Progenitor cell of endocrine pancreas (in vitro differentiated cells): Measurements from ENCODE around the gene C1orf21. TPM values are rescaled to one million over a fixed set of nuclear protein-coding genes. Genes with fewer than 3 reads are reported as not detected.

ENCODE experiments used
- DNase-seq: peaks from one replicate; pipeline ENCODE4 v3.0.0; 2021; ENCODE audit warnings: low spot score; ENCODE audit not compliant: unreplicated experiment
- H3K27ac Mint-ChIP-seq: 2 replicates; pipeline ENCODE4 v1.8.0; 2021; ENCODE audit warnings: mild to moderate bottlenecking, moderate library complexity, mixed read lengths
- H3K27me3 Mint-ChIP-seq: 2 replicates; pipeline ENCODE4 v1.8.0; 2021; ENCODE audit warnings: mixed read lengths
- H3K36me3 Mint-ChIP-seq: 2 replicates; pipeline ENCODE4 v1.8.0; 2022; ENCODE audit warnings: mixed read lengths; ENCODE audit not compliant: insufficient read depth
- H3K4me1 Mint-ChIP-seq: 2 replicates; pipeline ENCODE4 v1.8.0; 2021; ENCODE audit warnings: low read depth, mixed read lengths
- H3K4me3 Mint-ChIP-seq: 2 replicates; pipeline ENCODE4 v1.8.0; 2021; ENCODE audit warnings: low read depth, mild to moderate bottlenecking, moderate library complexity, mixed read lengths
- H3K9me3 Mint-ChIP-seq: 2 replicates; pipeline ENCODE4 v1.8.0; 2021; ENCODE audit warnings: low read depth, mixed read lengths
- total RNA-seq: library from RNA; stranded (reverse); gene quantifications from 2 replicates; pipeline ENCODE4 v1.2.1, GENCODE V29; 2021
- TF ChIP-seq, protein P1 (sequence below): fragments of 200-600 bp; sonication (generic); IDR thresholded peaks from one replicate; pipeline ENCODE4 v1.5.0; 2021; ENCODE audit warnings: antibody characterized with exemption, mild to moderate bottlenecking; ENCODE audit not compliant: unreplicated experiment

Gene C1orf21
- total RNA-seq, 1 donor from 2014 or later = 10.0 TPM

GRCh38 chr1:184618851-184619250 lies 232.0 kb downstream of the C1orf21 start:
- peaks cover 2% of the 10 kb centered on the region for H3K36me3 Mint-ChIP-seq
- H3K9me3 Mint-ChIP-seq = no peaks in the 10 kb centered on the region
- peaks cover 2% of the 10 kb centered on the region for H3K4me1 Mint-ChIP-seq
- H3K4me3 Mint-ChIP-seq = no peak overlapping the region
- H3K27ac Mint-ChIP-seq = no peak overlapping the region
- H3K27me3 Mint-ChIP-seq = no peaks in the 10 kb centered on the region
- no peak for DNase-seq
- TF ChIP-seq, protein P1, sequence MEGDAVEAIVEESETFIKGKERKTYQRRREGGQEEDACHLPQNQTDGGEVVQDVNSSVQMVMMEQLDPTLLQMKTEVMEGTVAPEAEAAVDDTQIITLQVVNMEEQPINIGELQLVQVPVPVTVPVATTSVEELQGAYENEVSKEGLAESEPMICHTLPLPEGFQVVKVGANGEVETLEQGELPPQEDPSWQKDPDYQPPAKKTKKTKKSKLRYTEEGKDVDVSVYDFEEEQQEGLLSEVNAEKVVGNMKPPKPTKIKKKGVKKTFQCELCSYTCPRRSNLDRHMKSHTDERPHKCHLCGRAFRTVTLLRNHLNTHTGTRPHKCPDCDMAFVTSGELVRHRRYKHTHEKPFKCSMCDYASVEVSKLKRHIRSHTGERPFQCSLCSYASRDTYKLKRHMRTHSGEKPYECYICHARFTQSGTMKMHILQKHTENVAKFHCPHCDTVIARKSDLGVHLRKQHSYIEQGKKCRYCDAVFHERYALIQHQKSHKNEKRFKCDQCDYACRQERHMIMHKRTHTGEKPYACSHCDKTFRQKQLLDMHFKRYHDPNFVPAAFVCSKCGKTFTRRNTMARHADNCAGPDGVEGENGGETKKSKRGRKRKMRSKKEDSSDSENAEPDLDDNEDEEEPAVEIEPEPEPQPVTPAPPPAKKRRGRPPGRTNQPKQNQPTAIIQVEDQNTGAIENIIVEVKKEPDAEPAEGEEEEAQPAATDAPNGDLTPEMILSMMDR = no peak

DNA sequence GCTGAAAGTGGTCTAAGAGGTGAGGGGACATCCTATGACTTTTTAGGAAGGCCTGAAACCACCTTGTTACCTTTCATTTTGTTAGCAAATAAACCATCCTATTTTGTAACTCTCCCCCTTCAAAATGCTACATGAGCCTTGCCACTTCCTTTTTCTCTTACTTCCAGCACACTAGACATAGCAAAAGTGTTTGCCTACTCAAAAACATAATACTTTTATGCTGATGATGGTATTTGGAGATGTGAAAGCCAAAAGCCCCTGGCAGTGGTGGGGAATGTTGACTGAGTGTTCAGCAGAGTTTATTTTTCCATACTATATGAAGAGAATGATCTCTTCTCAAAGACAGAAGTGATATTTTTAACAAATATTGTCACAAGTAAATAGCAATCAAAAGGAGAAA lies 233.6 kb downstream of the C1orf21 start:
- DNase-seq = no peak
- TF ChIP-seq, protein P1 = no peak
- Mint-ChIP-seq H3K27ac (no peak overlapping the region), H3K4me1 (peaks cover 2% of the 10 kb centered on the region), H3K27me3 (no peaks in the 10 kb centered on the region), H3K4me3 (no peak overlapping the region), H3K9me3 (no peaks in the 10 kb centered on the region), H3K36me3 (peaks cover 2% of the 10 kb centered on the region)

DNA sequence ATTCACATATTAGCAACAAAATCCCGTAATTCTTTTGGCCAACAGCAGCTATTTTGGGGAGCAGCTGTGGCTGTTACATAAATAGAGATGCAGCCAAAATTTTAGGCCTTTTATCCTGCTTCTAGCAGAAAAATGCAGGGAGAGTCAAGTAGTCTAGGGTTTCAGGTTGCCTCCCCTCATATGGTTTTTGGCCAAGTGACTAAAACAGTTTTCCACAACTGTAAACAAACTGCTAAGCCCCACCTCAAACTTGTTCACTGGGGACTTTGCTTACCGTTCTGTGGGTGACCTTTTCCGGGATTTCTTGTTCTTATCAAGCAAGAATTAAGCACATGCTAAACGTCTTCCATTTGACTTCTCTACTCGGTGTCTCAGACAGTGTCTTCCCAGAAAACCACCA lies 234.4 kb downstream of the C1orf21 start:
- H3K4me1 Mint-ChIP-seq = peaks cover 2% of the 10 kb centered on the region
- TF ChIP-seq, protein P1 = no peak
- H3K9me3 Mint-ChIP-seq = no peaks in the 10 kb centered on the region
- H3K27ac Mint-ChIP-seq = no peak overlapping the region
- DNase-seq = no peak
- no peaks in the 10 kb centered on the region for H3K27me3 Mint-ChIP-seq
- H3K36me3 Mint-ChIP-seq = peaks cover 2% of the 10 kb centered on the region
- H3K4me3 Mint-ChIP-seq = no peak overlapping the region

DNA sequence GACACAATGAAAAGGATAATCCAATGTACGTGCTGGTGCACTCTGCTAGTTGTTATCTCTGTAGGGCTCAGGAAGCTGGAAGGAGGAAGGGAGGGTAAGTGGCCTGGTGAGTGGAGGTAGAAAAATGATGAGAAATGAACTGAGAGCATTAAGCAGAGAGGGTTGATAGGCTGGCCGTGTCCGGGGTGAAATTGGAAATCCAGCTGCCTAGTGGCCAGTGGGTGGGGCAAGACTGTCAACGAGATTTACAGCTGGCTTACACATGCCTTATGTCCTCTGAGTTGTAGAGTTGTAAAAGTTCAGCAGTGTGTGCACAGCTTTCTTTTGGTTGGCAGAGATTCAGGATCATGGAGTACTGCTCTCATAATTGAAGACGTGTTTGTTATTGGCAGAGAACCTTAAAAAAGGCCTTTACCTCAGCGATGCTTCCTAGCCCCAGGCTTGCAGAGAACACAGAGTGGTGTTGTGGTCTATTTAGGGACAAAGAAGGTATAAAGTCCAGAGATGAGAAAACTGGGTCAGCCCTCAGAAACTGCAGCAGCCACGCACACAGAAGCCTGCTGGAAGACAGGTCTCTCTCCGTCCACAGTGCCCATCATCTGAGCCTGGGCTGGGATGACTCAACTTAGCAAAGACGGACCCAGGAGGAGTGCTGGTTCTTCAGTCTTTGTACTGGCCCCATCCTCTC lies 235.5 kb downstream of the C1orf21 start:
- Mint-ChIP-seq H3K36me3 (peaks cover 2% of the 10 kb centered on the region), H3K9me3 (no peaks in the 10 kb centered on the region), H3K27ac (no peak overlapping the region), H3K27me3 (no peaks in the 10 kb centered on the region), H3K4me1 (peaks cover 2% of the 10 kb centered on the region), H3K4me3 (no peak overlapping the region)
- no peak for DNase-seq
- TF ChIP-seq, protein P1 = no peak

GRCh38 chr1:184623404-184623803 lies 236.6 kb downstream of the C1orf21 start:
- Mint-ChIP-seq H3K4me1 (peaks cover 2% of the 10 kb centered on the region), H3K27me3 (no peaks in the 10 kb centered on the region), H3K9me3 (no peaks in the 10 kb centered on the region), H3K4me3 (no peak overlapping the region), H3K27ac (no peak overlapping the region), H3K36me3 (peaks cover 2% of the 10 kb centered on the region)
- TF ChIP-seq, protein P1 = no peak
- no peak for DNase-seq
